ENCODE results near the gene CAMTA1. TPM values are rescaled to one million over a fixed set of nuclear protein-coding genes. Genes with fewer than 3 reads are reported as not detected.

The CAMTA1 gene
- total and polyA plus RNA-seq, 9 of the 15 experiments (the other 6 are each of a cell fraction or from before 2014, with no cell fraction given), result 43.9 to 161 (median 65.9) TPM

DNA sequence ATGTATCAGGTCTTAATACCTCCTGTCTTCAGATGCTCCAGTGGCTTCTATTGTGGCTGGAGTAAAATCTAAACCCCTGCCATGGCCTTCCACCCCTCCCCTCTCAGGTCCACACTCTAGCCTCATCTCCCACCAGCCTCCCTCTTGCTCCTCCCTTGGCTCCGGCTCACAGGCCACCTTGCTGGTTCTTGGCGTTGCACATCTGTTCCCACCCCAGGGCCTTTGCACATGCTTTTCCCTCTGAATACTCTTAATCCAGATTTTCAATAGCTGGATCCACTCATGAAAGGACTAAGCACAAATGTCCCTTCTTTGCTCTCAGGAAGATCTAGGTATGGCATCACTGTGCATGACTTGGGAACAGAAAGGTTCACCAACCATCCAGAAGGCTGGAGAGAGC lies 570.4 kb downstream of the CAMTA1 start:
- no peaks in the 10 kb centered on the region for H3K9me3 ChIP-seq (replicated peaks; ENCODE audit: control insufficient read depth, insufficient read depth, low read depth, low read length)
- H3K27me3 ChIP-seq (ENCODE audit: control insufficient read depth in 2 of 2, insufficient read depth in 2 of 2, low read length in 2 of 2), result peaks cover 17 to 25% of the 10 kb centered on the region in 2 experiments; a peak in 4 of 5 replicates
- no peaks in the 10 kb centered on the region for H3K4me1 ChIP-seq (replicated peaks in 1 of 2; ENCODE audit: control insufficient read depth in 2 of 2, insufficient read depth in 2 of 2, low read length in 2 of 2)
- DNase-seq (ENCODE audit: extremely low read depth in 1 of 4, low spot score in 3 of 4) (no peak), FAIRE-seq (no peak), ATAC-seq (no peak)
- peaks cover 8% of the 10 kb centered on the region; the same call in 1 of the 2 replicates for H4K20me1 ChIP-seq (replicated peaks; ENCODE audit: control insufficient read depth, insufficient read depth, low read length)
- intact Hi-C loops (cut with micrococcal nuclease) (no loop called here), in situ Hi-C loops (cut with MboI) (no loop called here)
- H3K4me3 ChIP-seq, result no peak overlapping the region
- no peaks in the 10 kb centered on the region for H3K36me3 ChIP-seq (ENCODE audit: control insufficient read depth, insufficient read depth, low read length)
- H3K4me2 ChIP-seq (ENCODE audit: insufficient read depth, low read length), result no peak overlapping the region
- WGBS (ENCODE audit: insufficient coverage, low coverage, missing lambda C conversion rate), result 0% methylated on average over 2 of the region's 2 CpGs
- H3K79me2 ChIP-seq (ENCODE audit: control insufficient read depth, insufficient read depth, low read length), result no peaks in the 10 kb centered on the region
- H3K9me1 ChIP-seq (ENCODE audit: control insufficient read depth, insufficient read depth, low read length), result no peaks in the 10 kb centered on the region
- ChIA-PET POLR2A (no interaction called here), CTCF (ENCODE audit: low intra/inter-chr PET ratio) (no interaction called here)
- H3K9ac ChIP-seq (ENCODE audit: insufficient read depth in 1 of 2, low read depth in 2 of 2, low read length in 2 of 2), result no peak overlapping the region
- BruUV-seq (replicated peaks), result no TSS peak
- no peak overlapping the region for H3K27ac ChIP-seq (ENCODE audit: extremely low read depth, low read depth, low read length)
- no peak overlapping the region for H2AFZ ChIP-seq (ENCODE audit: low read depth, low read length)
- TF ChIP-seq RBM25 (IDR thresholded peaks at IDR 0.05; ENCODE audit: low read depth, low read length, severe bottlenecking) (peak; percentile 25), SMARCA5 (IDR thresholded peaks at IDR 0.05) (no peak), NCOA1 (IDR thresholded peaks at IDR 0.05; ENCODE audit: low read depth) (no peak)
- TF ChIP-seq, protein P1, sequence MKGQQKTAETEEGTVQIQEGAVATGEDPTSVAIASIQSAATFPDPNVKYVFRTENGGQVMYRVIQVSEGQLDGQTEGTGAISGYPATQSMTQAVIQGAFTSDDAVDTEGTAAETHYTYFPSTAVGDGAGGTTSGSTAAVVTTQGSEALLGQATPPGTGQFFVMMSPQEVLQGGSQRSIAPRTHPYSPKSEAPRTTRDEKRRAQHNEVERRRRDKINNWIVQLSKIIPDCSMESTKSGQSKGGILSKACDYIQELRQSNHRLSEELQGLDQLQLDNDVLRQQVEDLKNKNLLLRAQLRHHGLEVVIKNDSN (CRISPR knock-in tag; IDR thresholded peaks at IDR 0.05), result no peak

DNA sequence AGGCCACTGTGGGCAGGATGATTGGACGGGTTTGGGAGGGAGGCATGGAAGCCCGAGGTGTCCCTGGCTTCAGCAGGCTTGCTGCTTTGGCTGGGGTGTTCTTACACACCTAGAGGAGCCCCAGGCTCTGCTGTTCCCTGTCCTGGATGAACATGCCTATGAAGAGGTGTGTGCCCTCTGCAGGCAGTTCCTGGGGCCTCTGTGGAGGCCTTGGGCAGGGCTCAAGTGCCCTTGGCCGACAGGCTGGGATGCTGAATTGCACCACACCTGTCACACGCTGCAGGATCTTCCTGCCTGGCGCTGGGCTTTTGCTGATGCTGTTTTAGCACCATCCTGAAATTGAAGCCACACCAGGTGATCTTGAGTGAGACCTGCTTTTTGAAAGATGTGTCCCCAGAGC lies 570.8 kb downstream of the CAMTA1 start:
- Histone ChIP-seq H3K9ac (ENCODE audit: insufficient read depth in 1 of 2, low read depth in 2 of 2, low read length in 2 of 2) (no peak overlapping the region; a peak in 1 of 4 replicates), H3K4me3 (no peak overlapping the region), H3K79me2 (ENCODE audit: control insufficient read depth, insufficient read depth, low read length) (no peaks in the 10 kb centered on the region), H3K36me3 (ENCODE audit: control insufficient read depth, insufficient read depth, low read length) (no peaks in the 10 kb centered on the region), H3K9me1 (ENCODE audit: control insufficient read depth, insufficient read depth, low read length) (no peaks in the 10 kb centered on the region), H3K27ac (ENCODE audit: extremely low read depth, low read depth, low read length) (no peak overlapping the region), H4K20me1 (replicated peaks; ENCODE audit: control insufficient read depth, insufficient read depth, low read length) (peaks cover 3% of the 10 kb centered on the region; the same call in 1 of the 2 replicates), H3K9me3 (replicated peaks; ENCODE audit: control insufficient read depth, insufficient read depth, low read depth, low read length) (no peaks in the 10 kb centered on the region), H3K27me3 (ENCODE audit: control insufficient read depth in 2 of 2, insufficient read depth in 2 of 2, low read length in 2 of 2) (peaks cover 13 to 21% of the 10 kb centered on the region in 2 experiments; a peak in 4 of 5 replicates), H3K4me2 (ENCODE audit: insufficient read depth, low read length) (no peak overlapping the region), H3K4me1 (replicated peaks in 1 of 2; ENCODE audit: control insufficient read depth in 2 of 2, insufficient read depth in 2 of 2, low read length in 2 of 2) (no peaks in the 10 kb centered on the region), H2AFZ (ENCODE audit: low read depth, low read length) (no peak overlapping the region)
- intact Hi-C loops (cut with micrococcal nuclease) (no loop called here), in situ Hi-C loops (cut with MboI) (no loop called here)
- ChIA-PET POLR2A (no interaction called here), CTCF (ENCODE audit: low intra/inter-chr PET ratio) (no interaction called here)
- DNase-seq (ENCODE audit: extremely low read depth in 1 of 4, low spot score in 3 of 4), result no peak
- no peak for ATAC-seq
- 0% methylated on average over 5 of the region's 5 CpGs for WGBS (ENCODE audit: insufficient coverage, low coverage, missing lambda C conversion rate)
- FAIRE-seq, result no peak
- no TSS peak for BruUV-seq (replicated peaks)
- TF ChIP-seq ZC3H8 (IDR thresholded peaks at IDR 0.05) (no peak), ARNT (IDR thresholded peaks at IDR 0.05) (no peak), KAT7 (CRISPR knock-in tag; IDR thresholded peaks at IDR 0.05; ENCODE audit: borderline replicate concordance) (no peak), POLR2G (IDR thresholded peaks at IDR 0.05; ENCODE audit: low read depth, low read length) (no peak), BDP1 (IDR thresholded peaks at IDR 0.05; ENCODE audit: insufficient read depth, insufficient read length) (no peak), RBM25 (IDR thresholded peaks at IDR 0.05; ENCODE audit: low read depth, low read length, severe bottlenecking) (no peak), SIN3B (IDR thresholded peaks at IDR 0.05; ENCODE audit: low read depth) (no peak)
- TF ChIP-seq, protein P2, sequence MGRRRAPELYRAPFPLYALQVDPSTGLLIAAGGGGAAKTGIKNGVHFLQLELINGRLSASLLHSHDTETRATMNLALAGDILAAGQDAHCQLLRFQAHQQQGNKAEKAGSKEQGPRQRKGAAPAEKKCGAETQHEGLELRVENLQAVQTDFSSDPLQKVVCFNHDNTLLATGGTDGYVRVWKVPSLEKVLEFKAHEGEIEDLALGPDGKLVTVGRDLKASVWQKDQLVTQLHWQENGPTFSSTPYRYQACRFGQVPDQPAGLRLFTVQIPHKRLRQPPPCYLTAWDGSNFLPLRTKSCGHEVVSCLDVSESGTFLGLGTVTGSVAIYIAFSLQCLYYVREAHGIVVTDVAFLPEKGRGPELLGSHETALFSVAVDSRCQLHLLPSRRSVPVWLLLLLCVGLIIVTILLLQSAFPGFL (CRISPR knock-in tag; IDR thresholded peaks at IDR 0.05), result no peak
- TF ChIP-seq, protein P3, sequence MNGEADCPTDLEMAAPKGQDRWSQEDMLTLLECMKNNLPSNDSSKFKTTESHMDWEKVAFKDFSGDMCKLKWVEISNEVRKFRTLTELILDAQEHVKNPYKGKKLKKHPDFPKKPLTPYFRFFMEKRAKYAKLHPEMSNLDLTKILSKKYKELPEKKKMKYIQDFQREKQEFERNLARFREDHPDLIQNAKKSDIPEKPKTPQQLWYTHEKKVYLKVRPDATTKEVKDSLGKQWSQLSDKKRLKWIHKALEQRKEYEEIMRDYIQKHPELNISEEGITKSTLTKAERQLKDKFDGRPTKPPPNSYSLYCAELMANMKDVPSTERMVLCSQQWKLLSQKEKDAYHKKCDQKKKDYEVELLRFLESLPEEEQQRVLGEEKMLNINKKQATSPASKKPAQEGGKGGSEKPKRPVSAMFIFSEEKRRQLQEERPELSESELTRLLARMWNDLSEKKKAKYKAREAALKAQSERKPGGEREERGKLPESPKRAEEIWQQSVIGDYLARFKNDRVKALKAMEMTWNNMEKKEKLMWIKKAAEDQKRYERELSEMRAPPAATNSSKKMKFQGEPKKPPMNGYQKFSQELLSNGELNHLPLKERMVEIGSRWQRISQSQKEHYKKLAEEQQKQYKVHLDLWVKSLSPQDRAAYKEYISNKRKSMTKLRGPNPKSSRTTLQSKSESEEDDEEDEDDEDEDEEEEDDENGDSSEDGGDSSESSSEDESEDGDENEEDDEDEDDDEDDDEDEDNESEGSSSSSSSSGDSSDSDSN (IDR thresholded peaks at IDR 0.05; ENCODE audit: borderline replicate concordance in 1 of 2, low read depth in 2 of 2, low read length in 2 of 2), result no peak
